Measurements from ENCODE around the gene ZBTB40. TPM values are rescaled to one million over a fixed set of nuclear protein-coding genes. Genes with fewer than 3 reads are reported as not detected.

Gene ZBTB40
- total RNA-seq, 1 donor from 2014 or later = 14.9 TPM

DNA sequence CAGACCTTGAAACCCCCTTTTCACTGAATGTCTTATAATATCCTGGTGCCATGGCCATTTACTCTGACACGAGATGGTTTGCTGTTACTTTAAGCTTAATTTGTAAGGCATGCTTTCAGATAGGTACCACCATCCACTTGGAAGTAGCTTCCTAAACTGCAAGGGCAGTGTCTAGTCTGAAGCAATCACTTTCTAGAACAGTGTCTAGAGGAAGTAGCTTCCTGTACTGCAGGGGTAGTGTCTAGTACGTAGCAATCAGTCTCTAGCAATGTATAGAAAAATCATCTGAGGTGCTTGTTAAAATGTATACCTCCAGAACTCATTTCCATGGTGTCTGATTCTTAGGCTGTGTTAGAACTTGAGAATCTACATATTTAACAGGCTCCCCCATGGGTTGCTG is 42.5 kb downstream of the ZBTB40 start:
- H3K27me3 Mint-ChIP-seq (ENCODE audit: insufficient read depth, low read depth) = peaks cover 3% of the 10 kb centered on the region
- no peak overlapping the region for H3K27ac ChIP-seq
- TF ChIP-seq EZH2phosphoT487 (IDR thresholded peaks at IDR 0.05) (no peak), EZH2 (IDR thresholded peaks at IDR 0.05) (no peak)
- TF ChIP-seq, protein P1, sequence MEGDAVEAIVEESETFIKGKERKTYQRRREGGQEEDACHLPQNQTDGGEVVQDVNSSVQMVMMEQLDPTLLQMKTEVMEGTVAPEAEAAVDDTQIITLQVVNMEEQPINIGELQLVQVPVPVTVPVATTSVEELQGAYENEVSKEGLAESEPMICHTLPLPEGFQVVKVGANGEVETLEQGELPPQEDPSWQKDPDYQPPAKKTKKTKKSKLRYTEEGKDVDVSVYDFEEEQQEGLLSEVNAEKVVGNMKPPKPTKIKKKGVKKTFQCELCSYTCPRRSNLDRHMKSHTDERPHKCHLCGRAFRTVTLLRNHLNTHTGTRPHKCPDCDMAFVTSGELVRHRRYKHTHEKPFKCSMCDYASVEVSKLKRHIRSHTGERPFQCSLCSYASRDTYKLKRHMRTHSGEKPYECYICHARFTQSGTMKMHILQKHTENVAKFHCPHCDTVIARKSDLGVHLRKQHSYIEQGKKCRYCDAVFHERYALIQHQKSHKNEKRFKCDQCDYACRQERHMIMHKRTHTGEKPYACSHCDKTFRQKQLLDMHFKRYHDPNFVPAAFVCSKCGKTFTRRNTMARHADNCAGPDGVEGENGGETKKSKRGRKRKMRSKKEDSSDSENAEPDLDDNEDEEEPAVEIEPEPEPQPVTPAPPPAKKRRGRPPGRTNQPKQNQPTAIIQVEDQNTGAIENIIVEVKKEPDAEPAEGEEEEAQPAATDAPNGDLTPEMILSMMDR (IDR thresholded peaks at IDR 0.05) = no peak
- no peaks in the 10 kb centered on the region for H3F3A ChIP-seq (ENCODE audit: low read depth)
- H3K36me3 ChIP-seq = no peaks in the 10 kb centered on the region
- peaks cover 9% of the 10 kb centered on the region for H3K4me1 ChIP-seq
- H3K36me3 Mint-ChIP-seq = peaks cover 9% of the 10 kb centered on the region
- H4K20me1 ChIP-seq (ENCODE audit: low read depth) = no peaks in the 10 kb centered on the region
- no peak overlapping the region for H3K27ac Mint-ChIP-seq
- no peaks in the 10 kb centered on the region for H3K4me1 Mint-ChIP-seq
- H3K4me2 ChIP-seq = no peak overlapping the region
- no peaks in the 10 kb centered on the region for H3K27me3 ChIP-seq
- no peaks in the 10 kb centered on the region for H3K9me3 Mint-ChIP-seq
- H3K9ac ChIP-seq = no peak overlapping the region
- no peaks in the 10 kb centered on the region for H3K9me3 ChIP-seq (ENCODE audit: low read depth)
- H3K79me2 ChIP-seq (ENCODE audit: low read depth) = no peaks in the 10 kb centered on the region
- H3K4me3 Mint-ChIP-seq = no peak overlapping the region
- no peak overlapping the region for H2AFZ ChIP-seq (replicated peaks)
- no peak for DNase-seq (ENCODE audit: low spot score)
- H3K4me3 ChIP-seq = no peak overlapping the region

DNA sequence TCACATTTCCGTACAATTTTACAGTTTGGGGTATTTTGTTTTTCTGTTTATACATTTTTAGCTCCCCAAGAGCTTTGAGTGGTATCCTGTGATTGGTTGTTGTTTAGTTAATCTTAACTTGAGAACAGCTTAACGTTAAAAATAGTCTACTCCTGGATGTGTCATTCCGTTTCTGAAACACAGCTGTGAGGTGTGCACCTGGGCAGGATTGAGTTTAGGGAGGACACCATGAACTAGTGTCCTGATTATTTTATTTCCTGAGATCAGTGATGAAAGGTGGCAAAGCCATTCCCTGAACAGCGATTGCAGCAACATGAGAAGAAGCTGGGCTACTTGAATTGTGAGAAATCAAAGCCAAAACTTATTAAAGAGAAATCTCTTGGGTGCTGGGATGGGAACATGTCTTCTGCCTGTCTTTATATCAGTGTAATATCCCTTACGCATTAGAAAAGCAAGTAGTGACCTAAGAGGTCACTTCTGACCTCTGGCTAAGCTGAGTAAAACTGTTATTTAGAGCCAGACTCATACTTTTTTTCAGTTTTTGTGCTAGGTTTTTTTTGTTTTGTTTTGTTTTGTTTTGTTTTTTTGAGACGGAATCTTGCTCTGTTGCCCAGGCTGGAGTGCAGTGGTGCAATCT is 43.4 kb downstream of the ZBTB40 start:
- DNase-seq (ENCODE audit: low spot score) = no peak
- Histone ChIP-seq H3K27ac (no peak overlapping the region), H3F3A (ENCODE audit: low read depth) (no peaks in the 10 kb centered on the region), H3K9ac (no peak overlapping the region), H3K4me1 (peaks cover 6% of the 10 kb centered on the region), H2AFZ (replicated peaks) (no peak overlapping the region), H3K9me3 (ENCODE audit: low read depth) (no peaks in the 10 kb centered on the region), H3K4me2 (no peak overlapping the region), H3K27me3 (no peaks in the 10 kb centered on the region), H4K20me1 (ENCODE audit: low read depth) (no peaks in the 10 kb centered on the region), H3K4me3 (no peak overlapping the region), H3K79me2 (ENCODE audit: low read depth) (no peaks in the 10 kb centered on the region), H3K36me3 (no peaks in the 10 kb centered on the region)
- no peaks in the 10 kb centered on the region for H3K9me3 Mint-ChIP-seq
- peaks cover 3% of the 10 kb centered on the region for H3K27me3 Mint-ChIP-seq (ENCODE audit: insufficient read depth, low read depth)
- peaks cover 5% of the 10 kb centered on the region for H3K4me1 Mint-ChIP-seq
- no peak for TF ChIP-seq EZH2 (IDR thresholded peaks at IDR 0.05)
- no peak for TF ChIP-seq EZH2phosphoT487 (IDR thresholded peaks at IDR 0.05)
- TF ChIP-seq, protein P1 (IDR thresholded peaks at IDR 0.05) = no peak
- H3K27ac Mint-ChIP-seq = no peak overlapping the region
- H3K36me3 Mint-ChIP-seq = peaks cover 9% of the 10 kb centered on the region
- no peak overlapping the region for H3K4me3 Mint-ChIP-seq

GRCh38 chr1:22496536-22497160 is 45.0 kb downstream of the ZBTB40 start:
- Histone ChIP-seq H3K79me2 (ENCODE audit: low read depth) (no peaks in the 10 kb centered on the region), H3K27ac (no peak overlapping the region), H4K20me1 (ENCODE audit: low read depth) (no peaks in the 10 kb centered on the region), H3F3A (ENCODE audit: low read depth) (no peaks in the 10 kb centered on the region), H3K4me1 (no peaks in the 10 kb centered on the region), H3K4me3 (no peak overlapping the region), H3K4me2 (no peak overlapping the region), H3K27me3 (no peaks in the 10 kb centered on the region), H3K9me3 (ENCODE audit: low read depth) (no peaks in the 10 kb centered on the region), H3K36me3 (no peaks in the 10 kb centered on the region), H3K9ac (no peak overlapping the region), H2AFZ (replicated peaks) (no peak overlapping the region)
- H3K9me3 Mint-ChIP-seq = no peaks in the 10 kb centered on the region
- TF ChIP-seq, protein P1 (IDR thresholded peaks at IDR 0.05) = no peak
- no peak for DNase-seq (ENCODE audit: low spot score)
- H3K36me3 Mint-ChIP-seq = peaks cover 7% of the 10 kb centered on the region
- no peak overlapping the region for H3K4me3 Mint-ChIP-seq
- H3K27ac Mint-ChIP-seq = no peak overlapping the region
- peaks cover 16% of the 10 kb centered on the region for H3K4me1 Mint-ChIP-seq
- H3K27me3 Mint-ChIP-seq (ENCODE audit: insufficient read depth, low read depth) = peaks cover 3% of the 10 kb centered on the region

All from neural progenitor cell (in vitro differentiated cells).